HepG2 (cell line): ENCODE data around the gene DAZL. TPM values are rescaled to one million over a fixed set of nuclear protein-coding genes. Genes with fewer than 3 reads are reported as not detected.

Source experiments
- ARID5B ChIP-seq: IDR thresholded peaks from 2 replicates; pipeline ENCODE4 v1.4.0; 2020; ENCODE audit warnings: mild to moderate bottlenecking, missing genetic modification reagents
- ATF3 ChIP-seq: sonication (generic); formaldehyde crosslinking; IDR thresholded peaks from 2 replicates; pipeline ENCODE4 v1.4.0; 2020; ENCODE audit warnings: missing genetic modification reagents
- CEBPB ChIP-seq: IDR thresholded peaks from 2 replicates; pipeline ENCODE4 v1.6.1; 2011; ENCODE audit warnings: low read depth, low read length, improper control_type of control experiment, borderline replicate concordance
- CSRNP2 ChIP-seq: sonication (generic); formaldehyde crosslinking; conservative IDR thresholded peaks from 2 replicates; pipeline ENCODE4 v1.8.0; 2022; ENCODE audit warnings: low read depth, missing genetic modification reagents
- ELF3 ChIP-seq: IDR thresholded peaks from 2 replicates; pipeline ENCODE4 v1.6.1; 2016; ENCODE audit warnings: missing genetic modification reagents, missing compliant biosample characterization
- GATAD2A ChIP-seq: IDR thresholded peaks from 2 replicates; pipeline ENCODE4 v1.6.1; 2016
- HCFC1 ChIP-seq: fragments of 150-350 bp; IDR thresholded peaks from 2 replicates; pipeline ENCODE4 v1.6.1; 2014; ENCODE audit warnings: low read depth, low read length
- KDM2A ChIP-seq: sonication (generic); formaldehyde crosslinking; IDR thresholded peaks from 2 replicates; pipeline ENCODE4 v1.4.0; 2020; ENCODE audit warnings: low read depth, missing genetic modification reagents, borderline replicate concordance
- MAZ ChIP-seq, 2 experiments: sonication (generic) in 1 of 2; formaldehyde crosslinking in 1 of 2; IDR thresholded peaks; 2 replicates each; pipeline versions ENCODE4 v1.5.0 to v1.6.1; 2012 to 2020; ENCODE audit warnings: low read depth in 2 of 2, mild to moderate bottlenecking in 2 of 2, borderline replicate concordance in 1 of 2, improper control_type of control experiment in 1 of 2, low read length in 1 of 2, missing genetic modification reagents in 1 of 2, moderate library complexity in 1 of 2
- POGZ ChIP-seq: sonication (generic); formaldehyde crosslinking; IDR thresholded peaks from 2 replicates; pipeline ENCODE4 v1.4.0; 2020; ENCODE audit warnings: mild to moderate bottlenecking, missing genetic modification reagents
- RXRB ChIP-seq: IDR thresholded peaks from 2 replicates; pipeline ENCODE4 v1.6.1; 2016; ENCODE audit warnings: borderline replicate concordance, missing genetic modification reagents, missing compliant biosample characterization
- SAFB2 ChIP-seq: sonication (generic); formaldehyde crosslinking; IDR thresholded peaks from 2 replicates; pipeline ENCODE4 v1.5.1; 2020; ENCODE audit warnings: missing genetic modification reagents, low read depth, mild to moderate bottlenecking, borderline replicate concordance
- SP1 ChIP-seq, 2 experiments: fragments of 450-650 bp in 1 of 2; sonication (generic) in 1 of 2; formaldehyde crosslinking in 1 of 2; IDR thresholded peaks; 2 replicates each; pipeline versions ENCODE4 v1.4.0 to v1.6.1; 2016 to 2020; ENCODE audit warnings: missing genetic modification reagents in 1 of 2
- XRCC5 ChIP-seq: fragments of 200-400 bp; formaldehyde crosslinking; optimal IDR thresholded peaks from 2 replicates; pipeline ENCODE3; 2017; ENCODE audit warnings: mild to moderate bottlenecking, low read length
- ZMYM4 ChIP-seq: sonication (generic); formaldehyde crosslinking; IDR thresholded peaks from 2 replicates; pipeline ENCODE4 v1.8.1; 2023; ENCODE audit warnings: mild to moderate bottlenecking, missing genetic modification reagents
- ZNF143 ChIP-seq: sonication (generic); formaldehyde crosslinking; IDR thresholded peaks from 2 replicates; pipeline ENCODE4 v1.4.0; 2020; ENCODE audit warnings: missing genetic modification reagents
- ZNF251 ChIP-seq: sonication (generic); formaldehyde crosslinking; IDR thresholded peaks from 2 replicates; pipeline ENCODE4 v1.9.0; 2021; ENCODE audit warnings: mild to moderate bottlenecking, missing genetic modification reagents
- ZNF33B ChIP-seq: sonication (generic); formaldehyde crosslinking; IDR thresholded peaks from 2 replicates; pipeline ENCODE4 v1.5.1; 2020; ENCODE audit warnings: mild to moderate bottlenecking, missing genetic modification reagents
- ZNF678 ChIP-seq: sonication (generic); formaldehyde crosslinking; IDR thresholded peaks from 2 replicates; pipeline ENCODE4 v1.4.0; 2020; ENCODE audit warnings: mild to moderate bottlenecking, missing genetic modification reagents
- ZSCAN31 ChIP-seq: sonication (generic); formaldehyde crosslinking; IDR thresholded peaks from 2 replicates; pipeline ENCODE4 v1.5.0; 2020; ENCODE audit warnings: low read depth, mild to moderate bottlenecking, missing genetic modification reagents
- polyA plus RNA-seq, 8 experiments: library from polyadenylated mRNA; depleted of rRNA in 3 of 8; stranded (reverse) in 7 of 8; unstranded in 1 of 8; fragments of >200 nt; fragmentation: Illumina TruSeq in 4 of 8; extraction: Trizol in 4 of 8; gene quantifications; 2 replicates each; pipeline versions ENCODE4 v1.2.1 to v1.2.3, GENCODE V29; 2011 to 2016; ENCODE audit warnings: low read depth in 4 of 8, missing spikeins in 1 of 8, mixed read lengths in 1 of 8; ENCODE audit not compliant: insufficient read depth in 1 of 8
- total RNA-seq, 5 experiments: library from RNA; depleted of rRNA; stranded (reverse); fragments of >200 nt; fragmentation: Illumina TruSeq; extraction: Trizol; gene quantifications; 2 replicates each; pipeline ENCODE4 v1.2.3, GENCODE V29; 2016; ENCODE audit warnings: low read depth in 1 of 5
- TF ChIP-seq, protein P1 (sequence below): sonication (generic); formaldehyde crosslinking; IDR thresholded peaks from 2 replicates; pipeline ENCODE4 v1.8.1; 2023; ENCODE audit warnings: missing genetic modification reagents, inconsistent platforms, borderline replicate concordance
- TF ChIP-seq, protein P2 (sequence below): fragments of 450-650 bp; IDR thresholded peaks from 2 replicates; pipeline ENCODE4 v1.6.1; 2017

Gene DAZL
- total and polyA plus RNA-seq, 2 of the 13 experiments (the other 11 are each of a cell fraction or from before 2014, with no cell fraction given) = not detected

DNA sequence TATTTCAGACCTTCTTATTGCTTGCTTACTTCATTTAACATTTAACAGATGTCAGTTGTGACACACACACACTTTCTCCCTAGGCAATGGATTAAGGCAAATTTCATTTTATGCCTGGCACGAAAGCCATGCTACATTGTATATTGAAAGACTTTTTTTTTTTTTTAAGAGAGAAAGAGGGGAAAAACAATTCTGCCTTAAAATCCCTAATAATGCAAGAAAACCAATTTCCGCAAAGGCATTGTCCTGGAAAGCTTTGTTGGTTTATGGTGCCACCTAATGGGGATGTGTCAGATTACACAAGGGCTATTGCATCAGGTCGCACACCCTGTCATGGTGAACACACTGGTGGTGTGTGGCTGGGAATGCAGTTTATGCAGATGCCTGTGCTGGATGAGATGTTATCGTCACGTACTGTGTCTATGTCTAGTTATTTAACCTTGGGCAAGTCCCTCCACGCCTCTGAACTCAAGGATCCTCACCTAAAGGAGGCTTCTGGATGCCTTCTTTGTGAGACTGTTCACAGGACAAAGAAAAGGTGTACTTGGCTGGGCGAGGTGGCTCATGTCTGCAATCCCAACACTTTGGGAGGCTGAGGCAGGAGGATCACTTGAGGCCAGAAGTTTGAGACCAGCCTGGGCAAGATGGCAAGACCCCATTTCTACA, 54.4 kb downstream of the DAZL start (continued):
- TF ChIP-seq ARID5B (CRISPR knock-in tag) = peak; percentile 21; the same call in 1 of the 2 replicates
- peak; percentile 59; the same call in 1 of the 2 replicates for TF ChIP-seq ATF3 (CRISPR knock-in tag)
- TF ChIP-seq, protein P1, sequence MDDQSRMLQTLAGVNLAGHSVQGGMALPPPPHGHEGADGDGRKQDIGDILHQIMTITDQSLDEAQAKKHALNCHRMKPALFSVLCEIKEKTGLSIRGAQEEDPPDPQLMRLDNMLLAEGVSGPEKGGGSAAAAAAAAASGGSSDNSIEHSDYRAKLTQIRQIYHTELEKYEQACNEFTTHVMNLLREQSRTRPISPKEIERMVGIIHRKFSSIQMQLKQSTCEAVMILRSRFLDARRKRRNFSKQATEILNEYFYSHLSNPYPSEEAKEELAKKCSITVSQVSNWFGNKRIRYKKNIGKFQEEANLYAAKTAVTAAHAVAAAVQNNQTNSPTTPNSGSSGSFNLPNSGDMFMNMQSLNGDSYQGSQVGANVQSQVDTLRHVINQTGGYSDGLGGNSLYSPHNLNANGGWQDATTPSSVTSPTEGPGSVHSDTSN (CRISPR knock-in tag) = no peak
- TF ChIP-seq, protein P2, sequence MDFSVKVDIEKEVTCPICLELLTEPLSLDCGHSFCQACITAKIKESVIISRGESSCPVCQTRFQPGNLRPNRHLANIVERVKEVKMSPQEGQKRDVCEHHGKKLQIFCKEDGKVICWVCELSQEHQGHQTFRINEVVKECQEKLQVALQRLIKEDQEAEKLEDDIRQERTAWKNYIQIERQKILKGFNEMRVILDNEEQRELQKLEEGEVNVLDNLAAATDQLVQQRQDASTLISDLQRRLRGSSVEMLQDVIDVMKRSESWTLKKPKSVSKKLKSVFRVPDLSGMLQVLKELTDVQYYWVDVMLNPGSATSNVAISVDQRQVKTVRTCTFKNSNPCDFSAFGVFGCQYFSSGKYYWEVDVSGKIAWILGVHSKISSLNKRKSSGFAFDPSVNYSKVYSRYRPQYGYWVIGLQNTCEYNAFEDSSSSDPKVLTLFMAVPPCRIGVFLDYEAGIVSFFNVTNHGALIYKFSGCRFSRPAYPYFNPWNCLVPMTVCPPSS = no peak
- no peak for TF ChIP-seq SAFB2
- no peak for TF ChIP-seq ZMYM4 (CRISPR knock-in tag)
- TF ChIP-seq POGZ (CRISPR knock-in tag) = no peak
- no peak for TF ChIP-seq ZSCAN31 (CRISPR knock-in tag)
- peak; percentile 95 for TF ChIP-seq CEBPB
- TF ChIP-seq ZNF251 (CRISPR knock-in tag) = no peak
- peak; percentile 50 for TF ChIP-seq GATAD2A (CRISPR knock-in tag)
- TF ChIP-seq ZNF33B = no peak
- TF ChIP-seq HCFC1 = no peak
- no peak for TF ChIP-seq ZNF678 (CRISPR knock-in tag)
- TF ChIP-seq CSRNP2 (CRISPR knock-in tag) = no peak
- TF ChIP-seq ELF3 (CRISPR knock-in tag) = peak; percentile 45; the same call in 1 of the 2 replicates
- no peak for TF ChIP-seq SP1 (IDR thresholded peaks at IDR 0.05)
- TF ChIP-seq SP1 (CRISPR knock-in tag; IDR thresholded peaks at IDR 0.05) = no peak
- peak; percentile 46; the same call in 1 of the 2 replicates for TF ChIP-seq RXRB (CRISPR knock-in tag)
- TF ChIP-seq KDM2A (CRISPR knock-in tag) = no peak
- TF ChIP-seq MAZ (IDR thresholded peaks at IDR 0.05; ENCODE audit: borderline replicate concordance, low read depth, low read length) = no peak
- TF ChIP-seq MAZ (CRISPR knock-in tag; IDR thresholded peaks at IDR 0.05; ENCODE audit: low read depth) = no peak
- TF ChIP-seq XRCC5 = peak; percentile 50
- TF ChIP-seq ZNF143 (CRISPR knock-in tag) = no peak
